WERI-Rb-1 (cell line): ENCODE results near the gene BBS2.

ENCODE experiments used
- DNase-seq: peaks from one replicate; pipeline ENCODE4 v3.0.0-alpha.2; 2020
- H3K27ac ChIP-seq: fragments of 250-450 bp; sonication (Bioruptor Pico); 2 replicates; pipeline ENCODE4 v1.5.1; 2020; ENCODE audit warnings: mild to moderate bottlenecking, moderate library complexity
- H3K27me3 ChIP-seq: fragments of 250-450 bp; sonication (Bioruptor Pico); 2 replicates; pipeline ENCODE4 v1.5.1; 2021; ENCODE audit warnings: mild to moderate bottlenecking, low read depth, moderate library complexity; ENCODE audit not compliant: insufficient read depth, severe bottlenecking
- H3K36me3 ChIP-seq: fragments of 250-450 bp; sonication (Bioruptor Pico); 2 replicates; pipeline ENCODE4 v1.5.1; 2020; ENCODE audit warnings: mild to moderate bottlenecking, moderate library complexity
- H3K4me3 ChIP-seq: 2 replicates; pipeline ENCODE4 v1.5.1; 2011; ENCODE audit warnings: low read depth, mild to moderate bottlenecking, control low read depth, low read length
- H3K9me3 ChIP-seq: fragments of 250-450 bp; sonication (Bioruptor Pico); 2 replicates; pipeline ENCODE4 v1.5.1; 2021; ENCODE audit warnings: mild to moderate bottlenecking, moderate library complexity; ENCODE audit not compliant: severe bottlenecking
- CTCF ChIP-seq: IDR thresholded peaks from 2 replicates; pipeline ENCODE4 v1.5.1; 2011; ENCODE audit warnings: low read depth, mild to moderate bottlenecking, control low read depth, inconsistent platforms, low read length

The BBS2 gene

GRCh38 chr16:56448005-56448404, 71.8 kb downstream of the BBS2 start:
- H3K36me3 ChIP-seq: peaks cover 51% of the 10 kb centered on the region
- no peak overlapping the region for H3K27ac ChIP-seq
- TF ChIP-seq CTCF: no peak
- no peaks in the 10 kb centered on the region for H3K27me3 ChIP-seq
- no peak overlapping the region for H3K4me3 ChIP-seq
- no peaks in the 10 kb centered on the region for H3K9me3 ChIP-seq
- no peak for DNase-seq

GRCh38 chr16:56447286-56447685, 72.5 kb downstream of the BBS2 start:
- Histone ChIP-seq H3K27me3 (no peaks in the 10 kb centered on the region), H3K9me3 (no peaks in the 10 kb centered on the region), H3K36me3 (peaks cover 52% of the 10 kb centered on the region), H3K27ac (no peak overlapping the region), H3K4me3 (no peak overlapping the region)
- no peak for DNase-seq
- TF ChIP-seq CTCF: no peak

GRCh38 chr16:56438038-56438437, 81.8 kb downstream of the BBS2 start:
- Histone ChIP-seq H3K36me3 (peaks cover 80% of the 10 kb centered on the region), H3K27me3 (no peaks in the 10 kb centered on the region), H3K27ac (no peak overlapping the region), H3K9me3 (no peaks in the 10 kb centered on the region), H3K4me3 (no peak overlapping the region)
- no peak for TF ChIP-seq CTCF
- no peak for DNase-seq

- Histone ChIP-seq H3K27ac (no peak overlapping the region), H3K36me3 (peaks cover 81% of the 10 kb centered on the region), H3K9me3 (no peaks in the 10 kb centered on the region), H3K4me3 (no peak overlapping the region), H3K27me3 (no peaks in the 10 kb centered on the region)
- no peak for DNase-seq
- TF ChIP-seq CTCF: no peak
These were observed 83.6 kb downstream of the BBS2 start for GRCh38 chr16:56436258-56436657.
